ENCODE results near the gene SLC39A12.
"Not testable (repeated sequence)": the region's sequence is repeated elsewhere in the genome, so short reads cannot be mapped to it uniquely, and the experiment has no call there.

SLC39A12 gene
- total RNA-seq: 0 reads per million in 3 experiments

- DNase-seq: no peak
Measured at GRCh38 chr10:17951868-17952371, at the start of gene SLC39A12. Gene SLC39A12, plus strand, starts transcription at chr10:17951918. Its CDS starts 1,359 bp downstream, at chr10:17953277.

GRCh38 chr10:17904564-17904963, 47.2 kb upstream of the SLC39A12 start:
- DNase-seq: no peak

DNA sequence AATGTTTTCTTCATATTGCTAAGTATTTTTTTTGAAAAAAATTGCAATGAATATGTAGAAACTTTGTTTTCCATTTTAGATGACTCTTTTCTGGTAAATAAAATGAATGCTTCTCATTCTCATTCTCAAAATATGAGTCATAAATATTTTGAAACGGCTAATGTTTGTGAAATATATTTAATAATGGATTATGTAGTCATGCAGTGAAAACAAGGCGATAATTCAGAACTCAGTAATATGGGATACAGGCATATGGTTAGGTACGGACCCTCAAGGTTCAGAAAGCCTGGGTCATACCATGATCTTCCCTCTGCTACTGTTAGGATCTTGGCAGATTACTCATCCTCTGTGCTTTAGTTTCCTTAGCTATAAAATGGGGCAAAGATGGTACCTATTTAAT, 46.2 kb upstream of the SLC39A12 start:
- DNase-seq: no peak

DNA sequence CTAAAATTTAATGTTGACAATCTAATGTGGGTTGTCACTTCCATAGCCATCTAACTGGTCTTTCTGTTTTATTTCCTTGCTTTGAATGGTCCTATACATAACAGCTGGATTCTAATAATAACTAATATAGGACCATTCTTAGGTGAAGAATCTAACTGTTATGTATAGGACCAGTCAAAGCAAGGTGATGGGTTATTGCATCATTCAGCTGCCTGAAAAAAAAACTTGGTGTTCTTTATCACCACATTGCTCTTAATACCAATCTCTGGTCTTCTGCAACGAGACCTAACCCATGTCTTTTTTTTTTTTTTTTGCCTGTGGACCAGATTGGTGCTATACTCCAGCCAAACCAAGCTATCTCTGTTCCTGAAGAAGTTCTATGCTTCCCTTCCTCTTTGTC, 45.7 kb upstream of the SLC39A12 start:
- DNase-seq: no peak

- no peak for DNase-seq
Measured at GRCh38 chr10:17907641-17908040, 44.1 kb upstream of the SLC39A12 start.

DNA sequence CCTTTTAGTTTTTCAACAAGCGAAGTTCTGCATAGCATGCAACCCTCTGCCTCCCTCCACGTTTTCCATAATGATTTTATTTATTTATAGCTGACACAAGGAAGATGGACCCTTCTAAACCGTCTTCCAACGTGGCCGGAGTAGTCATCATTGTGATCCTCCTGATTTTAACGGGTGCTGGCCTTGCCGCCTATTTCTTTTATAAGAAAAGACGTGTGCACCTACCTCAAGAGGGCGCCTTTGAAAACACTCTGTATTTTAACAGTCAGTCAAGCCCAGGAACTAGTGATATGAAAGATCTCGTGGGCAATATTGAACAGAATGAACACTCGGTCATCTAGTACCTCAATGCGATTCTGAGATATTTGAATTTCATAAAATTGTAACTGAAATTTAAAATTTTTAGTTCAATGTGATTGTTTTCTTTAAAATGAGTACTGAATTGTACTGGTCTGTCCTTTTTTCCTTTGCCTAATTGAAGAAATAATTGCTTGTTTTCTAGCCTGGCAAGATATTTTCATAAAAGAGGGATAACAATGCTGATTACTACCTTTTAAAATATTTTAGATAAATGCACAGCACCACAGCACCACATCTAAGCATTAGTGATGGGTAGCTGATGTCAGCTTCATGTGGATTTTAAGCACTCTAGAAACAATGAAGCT, 41.5 kb upstream of the SLC39A12 start:
- no peak for DNase-seq

DNA sequence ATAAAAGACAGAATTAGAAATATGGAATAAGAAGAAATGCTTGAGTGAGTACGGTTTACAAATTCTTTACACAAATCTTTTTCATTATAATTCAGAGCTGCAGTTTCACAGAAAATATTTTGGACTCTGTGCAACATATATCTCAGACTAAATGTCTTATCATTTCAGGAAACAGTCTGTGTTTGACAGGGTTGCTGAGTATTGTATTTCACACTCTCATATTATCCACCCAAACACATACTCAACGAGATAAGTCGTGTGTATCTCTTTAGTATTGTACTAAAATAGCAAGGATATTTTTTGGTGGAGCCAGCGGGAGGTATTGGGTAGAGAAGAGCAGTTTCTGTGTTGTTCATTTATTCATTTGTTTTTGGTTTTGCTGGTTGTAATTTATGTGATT, 39.0 kb upstream of the SLC39A12 start:
- DNase-seq: no peak

GRCh38 chr10:17913604-17914003, 38.1 kb upstream of the SLC39A12 start:
- no peak for DNase-seq

DNA sequence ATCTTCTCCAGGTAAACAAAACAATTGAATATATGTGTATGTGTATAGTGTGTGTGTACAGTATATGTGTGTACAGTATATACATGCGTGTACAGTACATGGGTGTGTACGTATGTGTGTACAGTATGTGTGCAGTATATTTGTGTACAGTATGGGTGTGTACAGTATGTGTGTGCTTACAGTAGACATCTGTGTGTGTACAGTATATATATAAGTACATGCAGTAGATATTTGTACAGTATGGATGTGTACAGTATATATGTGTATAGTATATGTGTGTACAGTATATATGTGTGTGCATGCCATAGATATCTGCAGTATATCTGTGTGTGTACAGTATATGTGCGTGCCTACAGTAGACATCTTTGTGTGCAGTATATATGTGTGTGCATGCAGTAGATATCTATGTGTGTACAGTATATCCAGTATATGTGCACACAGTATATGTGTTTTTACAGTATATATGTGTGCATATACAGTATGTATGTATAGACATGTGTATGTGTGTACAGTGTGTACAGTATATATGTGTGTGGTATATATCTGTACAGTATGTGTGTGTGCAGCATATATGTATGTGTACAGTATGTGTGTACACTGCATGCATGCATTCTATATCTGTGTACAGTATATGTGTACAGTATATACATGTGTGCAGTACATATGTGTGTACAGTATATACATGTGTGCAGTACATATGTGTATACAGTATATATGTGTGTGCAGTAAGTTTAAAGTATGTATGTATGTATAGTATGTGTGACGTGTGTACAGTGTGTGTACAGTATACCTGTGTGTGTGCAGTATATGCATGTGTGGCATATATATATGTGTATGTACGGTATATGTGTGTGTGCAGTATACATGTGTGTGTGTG, 37.3 kb upstream of the SLC39A12 start:
- DNase-seq: no peak

GRCh38 chr10:17915181-17915580, 36.5 kb upstream of the SLC39A12 start:
- DNase-seq: no peak

DNA sequence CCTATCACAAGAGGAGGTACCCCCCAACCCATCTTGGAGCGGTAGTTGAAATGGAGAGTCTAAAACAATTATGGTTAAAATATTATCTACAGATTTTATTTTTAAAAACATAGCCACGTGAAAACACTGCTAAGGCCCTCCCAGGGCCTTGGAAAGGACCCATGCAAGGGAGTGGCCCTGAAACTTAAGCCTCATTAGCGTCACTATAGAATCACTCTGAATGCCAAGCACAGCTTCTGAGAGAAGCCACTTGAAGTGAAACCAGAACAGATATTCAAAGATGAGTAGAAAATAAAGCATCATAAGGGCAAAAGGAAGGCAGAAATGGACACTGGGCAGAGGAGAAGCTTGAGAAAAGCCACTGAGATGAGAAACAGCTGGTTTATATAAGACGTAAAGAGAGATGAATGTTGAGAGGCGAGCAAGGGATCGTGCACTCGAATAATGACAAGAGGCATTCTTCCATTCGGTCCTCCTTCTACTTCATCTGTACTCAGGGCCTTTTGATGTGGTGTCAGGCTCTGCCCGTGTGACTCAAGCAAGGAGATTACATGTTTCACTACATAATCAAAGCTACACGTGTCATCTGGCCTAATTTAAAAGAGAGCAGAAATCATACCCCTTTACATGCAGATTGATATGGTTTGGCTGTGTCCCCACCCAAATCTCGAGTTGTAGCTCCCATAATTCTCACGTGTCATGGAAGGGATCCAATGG, 33.4 kb upstream of the SLC39A12 start:
- no peak for DNase-seq

DNA sequence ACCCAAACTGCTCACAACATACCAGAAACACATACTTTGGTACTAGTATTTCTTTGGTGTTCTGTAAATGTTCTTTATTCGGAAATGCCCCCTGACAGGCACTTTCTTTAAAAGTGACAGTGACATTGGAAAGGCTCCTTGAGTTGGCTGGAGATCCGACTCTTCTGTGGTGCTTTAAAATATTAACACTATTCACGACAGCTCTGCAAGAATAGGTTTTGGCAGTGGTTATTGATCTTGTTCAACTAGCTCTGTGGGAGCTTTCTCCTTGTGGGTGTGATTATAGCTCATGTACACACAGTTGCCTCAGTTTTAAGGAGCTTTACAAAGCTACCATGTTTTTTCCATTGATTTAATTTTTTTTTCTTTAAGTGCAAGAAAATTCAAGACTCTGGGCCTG, 30.3 kb upstream of the SLC39A12 start:
- no peak for DNase-seq

DNA sequence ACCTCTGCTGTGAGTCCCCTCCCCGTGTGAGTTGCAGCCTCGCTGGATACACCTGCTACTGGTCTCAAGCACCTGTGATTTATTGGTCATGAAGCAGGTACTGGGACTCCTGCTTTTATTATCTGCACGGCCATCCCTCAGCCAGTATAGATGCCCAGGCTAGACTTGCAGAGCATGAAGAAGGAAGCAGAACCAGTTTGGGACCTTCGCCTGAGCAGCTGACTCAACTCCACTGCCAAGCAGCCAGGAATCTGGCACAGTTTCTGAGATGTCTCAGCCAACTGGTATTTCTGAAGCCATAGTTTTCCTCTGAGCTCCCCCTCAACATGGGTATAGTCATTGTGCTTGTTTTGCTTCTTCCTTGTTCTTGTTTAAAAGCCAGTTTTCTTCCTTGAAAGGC, 28.0 kb upstream of the SLC39A12 start:
- no peak for DNase-seq

DNA sequence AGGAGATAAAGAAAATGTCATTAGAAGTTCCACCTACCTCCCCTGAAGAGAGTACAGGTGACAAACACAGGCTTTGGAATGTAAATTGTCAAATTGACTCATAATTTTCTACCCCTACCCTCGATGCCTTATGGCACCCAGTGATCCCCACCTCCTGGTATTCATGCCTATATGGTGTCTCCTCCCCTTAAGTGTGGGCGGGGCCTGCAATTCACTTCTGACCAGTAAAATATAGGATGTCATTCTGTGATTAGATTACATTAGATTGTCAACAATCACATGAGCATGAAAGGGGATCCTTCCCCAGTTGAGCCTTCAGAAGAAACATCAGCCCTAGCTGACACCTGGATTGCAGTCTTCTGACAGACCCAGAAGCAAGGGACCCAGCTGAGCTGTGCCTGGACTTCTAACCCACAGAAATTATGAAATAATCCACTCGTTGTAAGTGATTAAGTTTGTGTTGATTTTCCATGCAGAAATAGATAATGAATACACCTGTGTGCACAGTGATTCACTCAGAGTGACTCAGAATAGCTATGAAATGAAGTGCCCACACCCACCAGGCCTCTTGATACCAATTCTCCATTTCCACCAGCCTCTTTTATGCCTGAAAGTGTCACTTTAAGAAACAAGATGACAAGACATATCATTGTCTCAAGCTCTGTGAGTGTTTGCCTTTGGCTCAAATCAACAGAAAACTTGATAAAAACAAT, 8.5 kb upstream of the SLC39A12 start:
- no peak for DNase-seq

DNA sequence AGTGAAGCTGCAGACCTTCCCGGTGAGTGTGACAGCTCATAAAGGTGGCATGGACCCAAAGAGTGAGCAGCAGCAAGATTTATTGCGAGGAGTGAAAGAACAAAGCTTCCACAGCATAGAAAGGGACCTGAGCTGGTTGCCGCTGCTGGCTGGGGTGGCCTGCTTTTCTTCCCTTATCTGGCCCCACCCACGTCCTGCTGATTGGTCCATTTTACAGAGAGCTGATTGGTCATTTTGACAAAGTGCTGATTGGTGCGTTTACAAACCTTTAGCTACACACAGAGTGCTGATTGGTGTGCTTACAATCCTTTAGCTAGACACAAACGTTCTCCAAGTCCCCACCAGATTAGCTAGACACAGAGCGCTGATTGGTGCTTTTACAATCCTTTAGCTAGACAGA, 1.4 kb upstream of the SLC39A12 start:
- not testable (repeated sequence) for DNase-seq

DNA sequence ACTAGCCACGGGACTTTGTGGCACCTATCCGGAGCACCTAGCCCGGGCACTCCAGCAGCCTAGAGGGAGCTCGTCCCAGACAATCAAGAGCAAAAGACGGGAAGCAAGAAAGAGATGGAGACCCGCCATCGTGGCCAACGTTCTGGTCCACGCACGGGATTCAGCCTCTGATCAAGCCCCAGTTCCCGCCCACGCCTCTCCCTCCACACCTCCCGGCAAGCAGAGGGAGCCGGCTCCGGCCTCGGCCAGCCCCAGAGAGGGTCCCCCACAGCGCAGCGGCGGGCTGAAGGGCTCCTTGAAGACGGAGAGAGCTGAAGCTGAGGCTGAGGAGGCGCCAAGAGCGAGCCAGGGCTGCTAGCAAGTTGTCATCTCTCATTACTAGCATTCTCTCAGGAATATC, 992 bp upstream of the SLC39A12 start:
- no peak for DNase-seq

GRCh38 chr10:17954372-17954771, 2.7 kb downstream of the SLC39A12 start:
- not testable (repeated sequence) for DNase-seq

- no peak for DNase-seq
Measured at GRCh38 chr10:17954861-17955260, 3.1 kb downstream of the SLC39A12 start.

DNA sequence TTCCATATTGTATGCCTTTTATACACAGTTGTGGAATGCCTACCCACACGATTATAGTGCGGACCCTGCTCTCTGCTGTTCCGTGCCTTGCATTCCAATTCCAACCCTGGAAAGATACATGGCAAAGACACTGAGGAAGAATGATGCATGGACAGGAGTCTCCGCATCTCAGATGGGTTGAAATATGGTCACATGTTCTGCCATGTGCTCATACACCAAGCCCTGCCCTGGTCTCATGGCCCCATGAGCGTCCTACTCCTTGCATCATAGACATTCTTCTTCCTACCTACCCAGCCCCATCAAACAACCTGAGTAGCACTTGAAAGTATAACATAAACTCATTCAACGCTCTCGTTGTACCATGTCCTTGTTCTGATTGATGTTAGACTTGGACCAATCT, 6.3 kb downstream of the SLC39A12 start:
- no peak for DNase-seq

GRCh38 chr10:17959870-17960269, 8.2 kb downstream of the SLC39A12 start:
- no peak for DNase-seq

- no peak for DNase-seq
Measured at GRCh38 chr10:17961551-17962422, 10.1 kb downstream of the SLC39A12 start.

GRCh38 chr10:17963431-17963830, 11.7 kb downstream of the SLC39A12 start:
- DNase-seq: no peak

Measured in central memory CD4-positive, alpha-beta T cell (primary cell).